ENCODE data around the gene VSIG8.
"Not testable (repeated sequence)": the region's sequence is repeated elsewhere in the genome, so short reads cannot be mapped to it uniquely, and the experiment has no call there.

Gene VSIG8

GRCh38 chr1:159862557-159862956 is at the start of gene VSIG8:
TSS of gene VSIG8 (minus strand) at chr1:159862657. CDS start at chr1:159862521, 136 bp downstream.
- no peak for DNase-seq

- DNase-seq = no peak
These were observed 49.0 kb upstream of the VSIG8 start for GRCh38 chr1:159911326-159912070.

- no peak for DNase-seq
These were observed 45.8 kb upstream of the VSIG8 start for GRCh38 chr1:159908031-159908940.

- no peak for DNase-seq
These were observed 44.5 kb upstream of the VSIG8 start for GRCh38 chr1:159906960-159907359.

GRCh38 chr1:159904036-159904435 is 41.6 kb upstream of the VSIG8 start:
- not testable (repeated sequence) for DNase-seq

- no peak for DNase-seq
These were observed 40.1 kb upstream of the VSIG8 start for GRCh38 chr1:159902541-159902940.

- DNase-seq = no peak
These were observed 38.4 kb upstream of the VSIG8 start for GRCh38 chr1:159900755-159901360.

- no peak for DNase-seq
These were observed 37.7 kb upstream of the VSIG8 start, which contains the start of gene CFAP45 for GRCh38 chr1:159900086-159900680. TSS of gene CFAP45 (minus strand) at chr1:159900165. CDS start at chr1:159900098, 67 bp downstream.

- DNase-seq = not testable (repeated sequence)
These were observed 37.2 kb upstream of the VSIG8 start for GRCh38 chr1:159899634-159900033.

GRCh38 chr1:159898527-159898926 is 36.1 kb upstream of the VSIG8 start:
- no peak for DNase-seq

- DNase-seq = no peak
These were observed 35.5 kb upstream of the VSIG8 start for GRCh38 chr1:159897962-159898361.

- DNase-seq = no peak
These were observed 34.1 kb upstream of the VSIG8 start for GRCh38 chr1:159896546-159896930.

GRCh38 chr1:159895836-159896545 is 33.5 kb upstream of the VSIG8 start:
- DNase-seq = no peak

GRCh38 chr1:159895286-159895685 is 32.8 kb upstream of the VSIG8 start:
- DNase-seq = no peak

GRCh38 chr1:159892944-159893343 is 30.5 kb upstream of the VSIG8 start:
- no peak for DNase-seq

- no peak for DNase-seq
These were observed 29.1 kb upstream of the VSIG8 start for GRCh38 chr1:159891275-159892157.

GRCh38 chr1:159890390-159890789 is 27.9 kb upstream of the VSIG8 start:
- DNase-seq = no peak

GRCh38 chr1:159889821-159890252 is 27.4 kb upstream of the VSIG8 start:
- no peak for DNase-seq

GRCh38 chr1:159889202-159889601 is 26.7 kb upstream of the VSIG8 start:
- DNase-seq = no peak

- DNase-seq = peak; percentile 44
These were observed 21.8 kb upstream of the VSIG8 start for GRCh38 chr1:159884296-159884695.

- no peak for DNase-seq
These were observed 20.7 kb upstream of the VSIG8 start for GRCh38 chr1:159883134-159883533.
